ENCODE data around the gene RASAL2.
A peak's percentile ranks its signal among the peaks of the same experiment; 100 is the strongest.
"Not testable (repeated sequence)": the region's sequence is repeated elsewhere in the genome, so short reads cannot be mapped to it uniquely, and the experiment has no call there.

RASAL2 gene

GRCh38 chr1:178119628-178120027, 25.7 kb downstream of the RASAL2 start:
- DNase-seq (ENCODE audit: low read depth): no peak

GRCh38 chr1:178120088-178120487, 26.2 kb downstream of the RASAL2 start:
- no peak for DNase-seq (ENCODE audit: low read depth)

GRCh38 chr1:178120520-178121052, 26.7 kb downstream of the RASAL2 start:
- DNase-seq (ENCODE audit: low read depth): not testable (repeated sequence)

DNA sequence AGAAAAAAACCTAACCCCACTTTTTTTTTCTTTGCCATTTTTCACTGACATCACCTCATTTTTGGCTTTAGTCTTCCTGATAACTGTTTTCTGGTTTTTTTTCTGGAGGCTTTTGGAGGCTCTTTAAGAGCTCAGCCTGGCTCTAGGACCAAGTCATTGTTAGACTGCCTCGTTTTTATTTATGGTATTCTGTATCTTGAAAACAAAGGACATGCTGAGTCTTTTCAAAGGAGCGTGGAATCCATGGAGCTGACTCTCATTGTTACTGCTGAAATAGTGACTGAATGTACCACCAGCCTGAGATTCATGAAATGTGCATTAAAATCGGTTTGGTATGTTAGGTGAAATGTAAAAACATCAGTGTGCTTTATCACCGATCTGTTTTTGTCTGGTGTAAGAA, 28.0 kb downstream of the RASAL2 start:
- no peak for DNase-seq (ENCODE audit: low read depth)

DNA sequence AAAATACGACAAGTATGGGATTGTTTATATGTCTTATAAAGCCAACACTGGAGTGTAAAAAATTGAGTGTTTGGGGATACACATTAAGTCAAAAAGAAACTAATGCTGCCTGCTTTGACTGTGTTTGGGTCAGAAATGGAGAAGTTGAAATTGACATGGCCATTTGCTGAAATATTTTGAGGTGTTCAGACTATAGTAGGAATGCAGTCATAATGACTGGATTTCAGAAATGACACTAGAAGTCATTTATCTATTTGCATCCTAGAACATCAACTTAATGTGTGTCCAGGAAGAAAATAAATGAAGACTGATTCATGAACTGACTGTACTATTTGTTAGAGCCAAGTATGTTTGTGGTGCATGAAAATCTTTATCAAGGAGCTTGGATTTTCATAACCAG, 28.4 kb downstream of the RASAL2 start:
- DNase-seq (ENCODE audit: low read depth): no peak

GRCh38 chr1:178124115-178124514, 30.2 kb downstream of the RASAL2 start:
- DNase-seq (ENCODE audit: low read depth): no peak

DNA sequence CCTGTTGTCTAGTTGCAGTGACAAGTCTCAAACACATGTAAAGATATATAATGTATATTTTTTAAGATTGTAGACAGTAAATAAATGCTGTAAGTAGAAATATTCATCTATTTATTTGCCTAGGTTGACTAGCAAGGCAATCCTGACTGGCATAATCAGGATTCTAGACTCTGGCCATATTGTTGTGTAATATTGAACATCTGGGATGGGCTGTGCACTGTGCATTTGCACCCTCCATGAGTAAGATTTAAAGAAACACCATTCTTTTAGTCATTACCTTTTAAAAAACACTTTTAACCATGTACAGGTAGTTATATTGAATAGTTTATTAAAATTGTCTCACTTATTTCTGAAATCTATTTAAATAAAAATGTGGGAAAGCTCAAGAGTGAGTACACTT, 32.4 kb downstream of the RASAL2 start:
- no peak for DNase-seq (ENCODE audit: low read depth)

DNA sequence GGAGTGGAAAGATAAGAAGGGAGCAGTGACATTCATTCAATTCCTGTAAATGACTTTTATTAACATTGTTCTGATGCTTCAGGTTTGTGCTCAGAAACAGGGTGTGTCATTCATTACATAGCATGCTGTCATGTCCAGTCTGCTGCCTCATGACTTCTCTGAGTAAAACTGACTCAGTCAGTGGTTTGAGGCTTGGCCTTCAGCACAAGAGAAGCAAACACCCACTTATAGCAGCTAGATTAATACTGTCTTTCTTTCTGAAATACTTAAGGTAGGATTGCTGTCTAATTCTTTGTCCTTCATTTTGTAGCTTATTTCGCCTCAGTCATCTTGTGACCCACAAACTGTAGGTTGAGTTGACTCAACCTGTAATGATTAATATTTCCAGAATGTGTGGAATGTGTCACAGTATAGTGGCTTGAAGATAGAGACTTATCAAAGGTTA, 32.9 kb downstream of the RASAL2 start:
- peak; percentile 56 for DNase-seq (ENCODE audit: low read depth)

DNA sequence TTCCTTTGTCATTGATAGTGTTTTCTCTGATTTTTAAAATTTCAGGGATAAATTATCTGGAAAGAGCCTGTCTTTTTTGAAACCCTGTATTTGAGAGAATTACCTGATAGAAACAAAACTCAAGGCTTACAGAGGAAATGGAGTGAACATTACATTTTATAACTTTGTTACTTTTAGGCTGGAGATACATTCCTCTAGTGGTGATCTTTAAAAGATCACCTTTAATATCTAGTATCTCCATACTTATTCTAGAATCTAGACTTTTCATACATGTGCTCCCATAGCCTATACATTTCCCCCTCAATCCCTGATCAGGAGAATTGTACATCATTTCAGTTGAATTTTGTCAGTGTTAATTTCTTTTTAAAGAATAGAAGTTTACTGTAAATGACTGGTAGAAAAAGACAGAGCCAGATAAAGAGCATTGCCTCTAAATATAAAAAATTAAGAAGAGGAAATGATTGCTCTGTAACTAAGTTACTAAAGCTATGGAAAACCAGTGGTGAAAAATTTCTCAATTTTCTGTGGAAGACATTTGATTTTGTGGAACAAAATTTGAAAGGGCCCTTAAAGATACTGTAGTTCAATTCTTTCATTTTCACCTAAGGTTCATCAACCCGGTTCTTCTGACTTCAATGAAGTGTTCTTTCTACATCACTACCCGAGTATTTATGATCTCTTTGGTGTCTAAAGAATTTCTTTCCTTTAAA, 33.7 kb downstream of the RASAL2 start:
- no peak for DNase-seq (ENCODE audit: low read depth)

- no peak for DNase-seq (ENCODE audit: low read depth)
Observed at GRCh38 chr1:178133239-178133989, 39.5 kb downstream of the RASAL2 start.

DNA sequence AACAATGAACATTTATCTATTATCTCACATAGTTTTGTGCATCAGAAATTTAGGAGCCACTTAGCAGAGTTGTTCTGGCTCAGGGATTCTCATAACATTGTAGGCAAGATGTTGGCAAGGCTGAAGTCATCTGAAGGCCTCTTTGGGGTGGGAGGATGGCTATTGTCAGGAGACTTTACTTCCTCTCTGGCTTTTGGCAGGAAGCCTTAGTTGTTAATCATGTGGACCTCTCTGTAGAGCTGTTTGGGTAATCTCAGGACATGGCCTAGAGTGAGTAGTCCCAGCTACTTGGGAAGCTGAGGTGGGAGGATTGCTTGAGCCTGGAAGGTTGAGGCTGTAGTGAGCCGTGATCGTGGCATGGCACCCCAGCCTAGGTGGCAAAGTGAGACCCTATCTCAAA, 40.2 kb downstream of the RASAL2 start:
- peak; percentile 48 for DNase-seq (ENCODE audit: low read depth)

DNA sequence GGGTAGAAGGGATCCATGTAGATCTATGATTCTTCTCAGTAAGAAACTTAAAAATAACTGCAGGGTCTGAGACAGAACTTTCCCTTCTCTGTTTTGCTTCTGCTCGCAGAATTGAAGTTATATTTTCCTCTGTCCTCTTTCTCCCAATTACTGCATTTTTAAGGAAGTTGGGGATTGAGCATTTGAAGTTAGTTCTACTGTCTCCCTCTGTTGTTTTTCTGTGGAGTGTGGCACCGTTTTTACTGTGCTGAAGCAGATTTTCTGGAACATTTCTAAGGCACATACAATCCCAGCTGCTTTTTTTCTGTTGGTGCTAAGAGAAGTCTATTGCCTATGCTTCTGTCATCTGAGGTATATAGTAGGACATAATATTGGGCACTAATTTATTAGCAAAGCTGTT, 43.3 kb downstream of the RASAL2 start:
- peak; percentile 13 for DNase-seq (ENCODE audit: low read depth)

DNA sequence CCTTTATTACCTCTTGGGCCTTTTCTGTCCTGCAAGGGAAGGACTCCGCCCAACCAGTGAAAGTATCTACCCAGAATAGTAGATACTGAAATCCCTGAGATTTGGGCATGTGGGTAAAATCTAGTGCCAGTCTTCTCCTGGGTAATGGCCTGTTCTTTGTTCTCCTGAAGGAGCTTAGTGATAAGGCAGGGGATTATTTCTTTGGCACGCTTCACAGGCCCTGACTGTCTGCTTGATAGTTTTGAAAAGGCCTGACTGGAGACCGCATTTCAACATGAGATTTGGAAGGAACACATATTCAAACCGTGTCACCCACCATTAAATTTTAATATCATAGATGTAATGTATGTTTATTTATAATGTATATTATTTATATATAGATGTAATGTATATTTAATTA, 48.9 kb downstream of the RASAL2 start:
- DNase-seq (ENCODE audit: low read depth): no peak

- peak; percentile 18 for DNase-seq (ENCODE audit: low read depth)
Observed at GRCh38 chr1:178143730-178144690, 50.1 kb downstream of the RASAL2 start.

DNA sequence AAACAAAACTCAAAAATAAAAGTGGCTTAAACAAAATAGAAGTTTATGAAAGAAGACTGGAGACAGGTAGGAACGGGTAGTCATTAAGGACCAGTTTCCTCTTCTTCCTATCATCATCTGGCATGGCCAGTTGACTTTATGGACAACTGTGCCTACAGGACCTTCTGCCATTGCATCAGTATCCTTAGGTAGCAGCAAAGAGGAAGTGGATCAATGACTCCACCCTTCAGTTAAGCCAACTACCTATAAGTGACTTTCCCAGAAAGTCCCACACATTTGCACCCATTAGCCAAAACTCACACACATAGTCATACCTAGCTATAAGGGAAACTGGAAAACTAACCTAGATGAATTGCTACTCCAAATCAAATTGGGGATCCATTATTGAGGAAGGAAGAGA, 51.7 kb downstream of the RASAL2 start:
- no peak for DNase-seq (ENCODE audit: low read depth)

DNA sequence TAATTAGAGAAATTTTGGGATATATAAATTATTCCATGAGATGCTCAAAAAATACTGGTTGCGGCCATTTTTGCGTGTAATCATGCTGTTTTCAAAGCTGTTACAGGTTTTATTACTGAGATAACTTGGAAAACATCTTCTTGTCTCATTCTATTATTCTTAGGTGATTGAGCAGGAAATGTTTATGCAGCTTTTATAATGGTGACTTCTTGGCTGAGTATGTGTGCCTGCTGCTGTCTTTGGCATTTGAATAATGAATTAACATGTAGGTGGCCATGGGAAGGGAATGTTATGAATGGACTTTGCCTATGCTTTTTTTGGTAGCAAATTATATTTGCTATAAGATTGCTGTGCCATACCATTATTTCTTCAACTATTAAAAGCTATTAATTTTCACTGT, 52.5 kb downstream of the RASAL2 start:
- no peak for DNase-seq (ENCODE audit: low read depth)

- DNase-seq (ENCODE audit: low read depth): no peak
Observed at GRCh38 chr1:178150610-178151009, 56.7 kb downstream of the RASAL2 start.

- no peak for DNase-seq (ENCODE audit: low read depth)
Observed at GRCh38 chr1:178151831-178152230, 57.9 kb downstream of the RASAL2 start.

DNA sequence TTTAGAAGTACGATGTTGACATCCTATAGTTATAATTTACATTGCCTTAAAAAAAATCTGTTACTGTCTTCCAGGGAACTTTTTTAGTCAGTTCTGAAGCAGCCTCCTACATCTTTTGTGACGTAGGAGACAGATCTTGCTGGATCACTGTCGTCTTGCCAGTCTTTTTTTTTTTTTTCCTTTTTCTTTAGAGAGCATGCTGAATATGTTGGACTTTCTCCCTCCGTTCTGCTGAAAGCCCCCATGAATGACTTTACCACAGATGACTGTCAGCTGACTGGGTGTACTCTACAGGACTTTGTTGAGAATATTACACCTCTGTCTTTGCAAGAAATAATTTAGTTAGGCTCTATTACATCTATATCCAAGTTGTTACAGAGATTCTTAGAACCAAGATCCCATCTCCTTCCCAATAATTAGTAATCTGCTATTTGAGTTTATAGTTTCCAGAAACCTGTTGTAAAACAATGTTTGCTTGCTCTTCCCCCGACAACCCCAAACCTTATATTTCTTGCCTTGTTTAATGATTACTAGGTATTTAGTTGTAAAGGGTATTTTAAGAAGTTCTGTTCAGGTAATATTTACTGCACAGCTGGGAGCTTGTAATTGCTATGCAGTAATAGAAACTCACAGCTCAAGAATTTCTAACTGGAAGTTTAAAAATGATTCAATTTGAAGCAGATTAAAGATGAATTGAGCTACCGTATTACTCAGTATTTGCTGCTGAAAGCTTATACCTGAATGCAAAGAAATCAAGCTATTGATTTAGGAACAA, 61.8 kb downstream of the RASAL2 start:
- no peak for DNase-seq (ENCODE audit: low read depth)

GRCh38 chr1:178160736-178161475, 67.0 kb downstream of the RASAL2 start:
- DNase-seq (ENCODE audit: low read depth): no peak

- no peak for DNase-seq (ENCODE audit: low read depth)
Observed at GRCh38 chr1:178161516-178161915, 67.6 kb downstream of the RASAL2 start.

Measured in fibroblast of gingiva (primary cell).